ENCODE measurements around the gene PTRH2.
"Not testable (repeated sequence)": the region's sequence is repeated elsewhere in the genome, so short reads cannot be mapped to it uniquely, and the experiment has no call there.

Gene PTRH2

DNA sequence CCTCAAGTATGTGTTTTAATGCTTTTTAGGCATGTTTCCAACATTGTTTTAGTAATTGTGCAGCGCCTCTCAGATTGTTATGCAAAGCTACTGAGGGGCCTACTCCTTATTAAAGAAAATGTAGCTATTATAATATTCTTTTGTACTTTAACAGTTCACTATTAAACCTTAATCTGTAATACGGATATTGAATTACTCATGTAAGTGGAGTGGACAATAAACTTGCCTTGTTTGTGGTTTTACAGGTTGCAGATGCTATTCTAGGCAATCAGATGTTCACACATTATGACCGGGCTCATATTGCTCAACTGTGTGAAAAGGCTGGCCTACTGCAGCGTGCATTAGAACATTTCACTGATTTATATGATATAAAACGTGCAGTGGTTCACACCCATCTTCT, 41.0 kb downstream of the PTRH2 start:
- no peak for DNase-seq

DNA sequence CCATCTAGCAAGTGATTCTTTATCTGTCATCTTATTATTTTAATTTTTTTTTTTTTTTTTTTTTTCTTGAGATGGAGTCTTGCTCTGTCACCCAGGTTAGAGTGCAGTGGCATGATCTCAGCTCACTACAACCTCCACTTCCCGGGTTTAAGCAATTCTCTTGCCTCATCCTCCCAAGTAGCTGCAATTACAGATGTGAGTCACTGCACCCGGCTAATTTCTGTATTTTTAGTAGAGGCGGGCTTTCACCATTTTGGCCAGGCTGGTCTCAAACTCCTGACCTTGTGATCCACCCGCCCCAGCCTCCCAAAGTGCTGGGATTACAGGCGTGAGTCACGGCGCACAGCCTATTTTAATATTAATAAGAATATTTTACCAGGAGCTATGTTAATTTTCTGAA, 50.6 kb downstream of the PTRH2 start:
- DNase-seq = not testable (repeated sequence)

DNA sequence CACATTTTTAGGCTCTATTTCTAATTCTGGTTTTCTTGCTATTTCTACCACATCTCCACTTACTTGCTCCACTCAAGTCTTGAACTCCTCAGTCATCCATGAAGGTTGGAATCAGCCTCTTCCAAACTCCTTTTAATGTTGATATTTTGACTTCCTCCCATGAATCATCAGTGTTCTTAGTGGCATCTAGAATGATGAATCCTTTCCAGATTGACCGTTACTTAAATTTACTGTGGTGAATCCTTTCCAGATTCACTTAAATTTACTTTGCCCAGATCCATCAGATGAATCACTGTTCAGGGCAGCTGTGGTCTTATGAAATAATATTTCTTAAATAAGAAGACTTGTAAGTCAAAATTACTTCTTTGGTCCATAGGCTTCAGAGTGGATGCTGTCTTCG, 55.1 kb downstream of the PTRH2 start:
- DNase-seq = no peak

DNA sequence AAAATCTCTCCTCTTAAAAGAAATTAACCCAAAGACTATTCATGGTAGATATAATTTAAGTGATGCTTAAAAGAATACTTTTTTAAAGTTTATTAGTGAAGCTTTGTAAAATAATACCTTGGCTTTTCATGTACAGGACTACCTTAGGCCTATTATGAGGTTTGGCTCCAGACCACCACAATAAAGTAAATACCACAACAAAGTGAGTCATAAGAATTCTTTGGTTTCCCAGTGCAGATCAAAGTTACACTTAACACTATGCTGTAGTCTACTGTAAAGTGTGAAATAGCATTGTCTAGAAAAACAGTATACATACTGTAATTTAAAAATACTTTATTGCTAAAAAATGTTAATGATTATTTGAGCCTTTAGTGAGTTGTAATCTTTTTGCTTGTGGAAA, 55.9 kb downstream of the PTRH2 start:
- DNase-seq = no peak

DNA sequence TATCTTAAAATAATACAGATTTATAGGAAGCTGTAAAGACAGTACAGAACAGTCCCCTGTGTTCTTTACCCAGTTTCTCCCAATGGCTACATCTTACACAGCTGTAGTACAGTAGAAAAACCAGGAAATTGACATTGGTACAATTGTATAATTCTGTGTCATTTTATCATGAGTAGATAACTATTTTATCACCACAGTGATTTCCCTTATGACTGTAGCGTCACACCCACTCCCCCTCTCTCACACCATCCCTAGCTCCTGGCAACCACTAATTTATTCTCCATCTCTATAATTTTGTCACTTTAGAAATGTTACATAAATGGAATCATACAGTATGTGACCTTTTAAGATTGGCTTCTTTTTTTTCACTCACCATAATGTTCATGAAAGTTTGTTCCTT, 56.6 kb downstream of the PTRH2 start:
- DNase-seq = no peak

DNA sequence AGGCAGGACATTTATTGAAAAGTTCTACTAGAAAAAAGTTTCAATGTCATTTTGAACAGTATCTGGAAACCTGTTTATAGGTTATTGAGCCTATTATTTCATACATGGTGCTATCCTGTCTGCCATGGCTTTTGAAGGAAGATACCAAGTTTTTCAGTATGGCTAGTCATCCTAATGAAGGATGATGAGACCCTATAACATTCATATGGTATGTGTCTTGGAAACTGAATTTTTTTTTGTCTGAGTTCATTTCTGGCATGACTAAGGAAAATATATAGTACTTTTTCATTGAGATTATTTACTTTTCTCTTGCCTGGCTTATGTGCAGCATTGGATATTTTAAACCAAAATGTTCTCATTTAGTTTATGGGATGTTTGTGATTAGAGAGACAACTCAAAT, 57.3 kb downstream of the PTRH2 start:
- DNase-seq = no peak

Data from NCI-H524 (cell line).